ENCODE data around the gene VIPR2. TPM values are rescaled to one million over a fixed set of nuclear protein-coding genes. Genes with fewer than 3 reads are reported as not detected.

VIPR2 gene
- total and polyA plus RNA-seq, 2 donors, result 6.9 to 22.8 TPM

GRCh38 chr7:159094919-159095915 lies 49.5 kb downstream of the VIPR2 start:
- Histone ChIP-seq H3K27me3 (ENCODE audit: control insufficient read depth in 2 of 2, insufficient read depth in 1 of 2, low read length in 1 of 2) (no peaks in the 10 kb centered on the region), H3K4me3 (ENCODE audit: low read length in 2 of 2) (no peak overlapping the region), H3K4me1 (ENCODE audit: control insufficient read depth in 2 of 2, insufficient read depth in 2 of 2, low read length in 2 of 2) (peaks cover 14 to 22% of the 10 kb centered on the region in 2 donors), H3K27ac (ENCODE audit: low read depth in 1 of 2, low read length in 1 of 2) (no peak overlapping the region), H3K36me3 (ENCODE audit: control insufficient read depth in 2 of 2, insufficient read depth in 2 of 2, low read length in 1 of 2) (peaks cover 21 to 49% of the 10 kb centered on the region in 2 donors), H3K9me3 (ENCODE audit: control insufficient read depth in 2 of 2, insufficient read depth in 1 of 2, low read length in 1 of 2) (peaks cover 0 to 10% of the 10 kb centered on the region in 2 donors)
- 77% methylated on average over 17 of the region's 17 CpGs for WGBS
- DNase-seq (ENCODE audit: low read depth in 6 of 9, low spot score in 9 of 9), result peak in 2 of 9 donors; percentile 39 to 56

DNA sequence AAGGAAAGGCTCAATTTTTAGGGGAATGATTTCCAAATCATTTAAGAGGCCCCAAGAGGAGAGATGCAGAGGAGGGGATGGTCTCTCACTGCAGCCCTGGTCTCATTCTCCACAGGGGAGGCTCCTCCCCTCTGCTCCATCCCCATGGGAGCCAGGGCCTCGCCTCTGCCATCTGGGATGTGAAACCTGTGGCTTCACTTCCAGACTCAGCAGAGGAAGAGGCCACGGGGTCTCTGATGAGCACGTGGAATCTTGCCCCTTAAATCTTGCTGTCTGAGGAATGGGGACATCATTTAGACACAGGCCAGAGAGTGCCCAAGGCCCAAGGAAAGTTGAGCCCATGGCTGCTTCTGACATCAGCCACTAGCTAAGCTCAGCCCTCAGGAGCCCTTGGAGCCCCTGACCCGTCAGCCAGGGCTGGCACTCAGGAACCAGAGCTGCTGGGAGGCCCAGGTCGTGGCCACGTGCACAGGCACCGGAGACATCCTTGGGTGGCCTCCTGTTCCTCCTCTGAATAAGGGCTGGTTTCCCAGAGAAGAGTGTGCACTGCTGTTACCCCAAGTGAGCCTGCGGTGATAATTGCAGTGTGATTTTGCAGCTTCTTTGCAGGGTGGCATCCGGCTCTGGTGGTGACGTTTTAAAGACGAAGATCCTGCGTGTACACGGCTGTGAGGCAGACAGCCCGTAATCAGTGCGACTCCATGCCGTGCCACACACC lies 50.5 kb downstream of the VIPR2 start:
- Histone ChIP-seq H3K27me3 (ENCODE audit: control insufficient read depth in 2 of 2, insufficient read depth in 1 of 2, low read length in 1 of 2) (no peaks in the 10 kb centered on the region), H3K4me1 (ENCODE audit: control insufficient read depth in 2 of 2, insufficient read depth in 2 of 2, low read length in 2 of 2) (peaks cover 14 to 22% of the 10 kb centered on the region in 2 donors), H3K4me3 (ENCODE audit: low read length in 2 of 2) (no peak overlapping the region), H3K9me3 (ENCODE audit: control insufficient read depth in 2 of 2, insufficient read depth in 1 of 2, low read length in 1 of 2) (peaks cover 0 to 10% of the 10 kb centered on the region in 2 donors), H3K36me3 (ENCODE audit: control insufficient read depth in 2 of 2, insufficient read depth in 2 of 2, low read length in 1 of 2) (peaks cover 16 to 39% of the 10 kb centered on the region in 2 donors), H3K27ac (ENCODE audit: low read depth in 1 of 2, low read length in 1 of 2) (no peak overlapping the region)
- no peak for DNase-seq (ENCODE audit: low read depth in 6 of 9, low spot score in 9 of 9)
- 93% methylated on average over 16 of the region's 16 CpGs for WGBS

DNA sequence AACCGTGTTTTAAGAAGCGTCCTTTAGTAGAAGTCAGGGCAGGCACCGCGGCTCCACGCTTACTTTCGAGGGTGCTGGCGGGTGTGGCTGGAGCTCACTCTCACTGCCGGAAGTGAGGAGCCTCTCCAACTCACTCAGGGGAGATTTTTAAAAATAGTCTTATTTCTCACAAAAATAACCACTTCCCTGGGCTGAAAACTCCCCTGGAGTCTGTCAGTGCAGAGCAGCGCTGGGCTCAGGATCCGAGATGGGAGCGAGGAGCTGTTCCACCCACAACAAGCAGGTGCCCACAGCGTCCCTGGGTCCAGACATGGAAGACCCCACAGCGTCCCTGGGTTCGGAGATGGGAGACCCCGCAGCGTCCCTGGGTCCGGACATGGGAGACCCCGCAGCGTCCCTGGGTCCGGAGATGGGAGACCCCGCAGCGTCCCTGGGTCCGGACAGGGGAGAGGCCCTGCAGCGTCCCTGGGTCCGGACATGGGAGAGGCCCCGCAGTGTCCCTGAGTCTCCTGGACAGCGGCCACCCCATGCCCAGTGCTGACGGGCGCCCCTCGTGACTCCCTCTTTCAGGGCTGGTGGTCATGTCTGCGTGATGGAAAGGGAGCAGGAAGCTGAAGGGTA lies 51.2 kb downstream of the VIPR2 start:
- peaks cover 14 to 34% of the 10 kb centered on the region in 2 donors for H3K36me3 ChIP-seq (ENCODE audit: control insufficient read depth in 2 of 2, insufficient read depth in 2 of 2, low read length in 1 of 2)
- 95% methylated on average over 31 of the region's 31 CpGs for WGBS
- DNase-seq (ENCODE audit: low read depth in 6 of 9, low spot score in 9 of 9), result no peak
- H3K9me3 ChIP-seq (ENCODE audit: control insufficient read depth in 2 of 2, insufficient read depth in 1 of 2, low read length in 1 of 2), result peaks cover 0 to 12% of the 10 kb centered on the region in 2 donors
- no peak overlapping the region for H3K27ac ChIP-seq (ENCODE audit: low read depth in 1 of 2, low read length in 1 of 2)
- H3K4me1 ChIP-seq (ENCODE audit: control insufficient read depth in 2 of 2, insufficient read depth in 2 of 2, low read length in 2 of 2), result peaks cover 14 to 22% of the 10 kb centered on the region in 2 donors
- H3K27me3 ChIP-seq (ENCODE audit: control insufficient read depth in 2 of 2, insufficient read depth in 1 of 2, low read length in 1 of 2), result no peaks in the 10 kb centered on the region
- H3K4me3 ChIP-seq (ENCODE audit: low read length in 2 of 2), result no peak overlapping the region

DNA sequence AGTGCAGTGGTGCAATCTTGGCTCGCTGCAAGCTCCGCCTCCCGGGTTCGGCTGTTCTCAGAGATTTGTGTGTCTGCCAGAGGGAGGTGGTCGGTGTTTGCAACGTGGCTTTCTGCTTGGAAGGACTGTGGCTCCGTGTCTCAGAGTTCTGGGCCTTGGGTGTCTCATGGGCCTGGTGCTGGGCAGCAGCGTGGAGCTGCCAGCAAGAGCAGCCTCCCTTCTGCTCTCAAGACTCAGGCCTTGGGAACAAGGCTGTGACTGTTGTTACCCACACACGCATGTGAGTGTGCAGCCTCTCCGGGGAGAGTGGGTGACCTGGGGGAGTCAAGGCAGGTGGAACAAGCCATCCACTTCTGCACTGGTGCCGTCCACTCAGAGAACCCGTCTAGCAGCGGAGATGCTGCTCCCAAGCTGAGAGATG lies 52.0 kb downstream of the VIPR2 start:
- H3K36me3 ChIP-seq (ENCODE audit: control insufficient read depth in 2 of 2, insufficient read depth in 2 of 2, low read length in 1 of 2), result peaks cover 10 to 35% of the 10 kb centered on the region in 2 donors
- no peak for DNase-seq (ENCODE audit: low read depth in 6 of 9, low spot score in 9 of 9)
- H3K27ac ChIP-seq (ENCODE audit: low read depth in 1 of 2, low read length in 1 of 2), result no peak overlapping the region
- H3K4me1 ChIP-seq (ENCODE audit: control insufficient read depth in 2 of 2, insufficient read depth in 2 of 2, low read length in 2 of 2), result peaks cover 14 to 22% of the 10 kb centered on the region in 2 donors
- no peaks in the 10 kb centered on the region for H3K27me3 ChIP-seq (ENCODE audit: control insufficient read depth in 2 of 2, insufficient read depth in 1 of 2, low read length in 1 of 2)
- WGBS, result 85% methylated on average over 13 of the region's 13 CpGs
- no peak overlapping the region for H3K4me3 ChIP-seq (ENCODE audit: low read length in 2 of 2)
- peaks cover 0 to 17% of the 10 kb centered on the region in 2 donors for H3K9me3 ChIP-seq (ENCODE audit: control insufficient read depth in 2 of 2, insufficient read depth in 1 of 2, low read length in 1 of 2)

- Histone ChIP-seq H3K27ac (ENCODE audit: low read depth in 1 of 2, low read length in 1 of 2) (no peak overlapping the region), H3K4me3 (ENCODE audit: low read length in 2 of 2) (no peak overlapping the region), H3K4me1 (ENCODE audit: control insufficient read depth in 2 of 2, insufficient read depth in 2 of 2, low read length in 2 of 2) (peaks cover 14 to 22% of the 10 kb centered on the region in 2 donors), H3K27me3 (ENCODE audit: control insufficient read depth in 2 of 2, insufficient read depth in 1 of 2, low read length in 1 of 2) (no peaks in the 10 kb centered on the region), H3K36me3 (ENCODE audit: control insufficient read depth in 2 of 2, insufficient read depth in 2 of 2, low read length in 1 of 2) (peaks cover 8 to 28% of the 10 kb centered on the region in 2 donors), H3K9me3 (ENCODE audit: control insufficient read depth in 2 of 2, insufficient read depth in 1 of 2, low read length in 1 of 2) (peaks cover 0 to 13% of the 10 kb centered on the region in 2 donors)
- no peak for DNase-seq (ENCODE audit: low read depth in 6 of 9, low spot score in 9 of 9)
- 94% methylated on average over 31 of the region's 31 CpGs for WGBS
Measured at GRCh38 chr7:159091480-159092475, 52.9 kb downstream of the VIPR2 start.

DNA sequence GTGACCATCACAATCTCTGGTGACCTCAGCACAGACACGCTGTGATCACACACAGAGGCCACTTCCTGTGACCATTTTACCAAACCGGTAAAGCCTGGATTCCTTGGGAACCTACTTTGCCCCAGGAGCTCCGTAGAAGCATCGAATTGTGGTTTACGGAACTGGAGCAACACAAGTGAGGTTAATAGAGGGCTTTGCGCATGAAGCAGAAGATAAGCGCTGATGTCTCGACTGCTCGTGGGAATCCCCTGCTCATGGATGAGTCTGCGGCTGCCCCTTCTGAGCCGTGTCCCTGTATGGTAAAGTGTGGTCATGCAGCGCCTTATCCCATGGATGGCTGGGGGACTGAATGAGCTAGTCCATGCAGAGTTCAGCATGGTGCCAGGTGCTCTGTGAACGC lies 53.6 kb downstream of the VIPR2 start:
- H3K4me3 ChIP-seq (ENCODE audit: low read length in 2 of 2), result no peak overlapping the region
- 88% methylated on average over 13 of the region's 13 CpGs for WGBS
- no peak for DNase-seq (ENCODE audit: low read depth in 6 of 9, low spot score in 9 of 9)
- no peak overlapping the region for H3K27ac ChIP-seq (ENCODE audit: low read depth in 1 of 2, low read length in 1 of 2)
- peaks cover 8 to 27% of the 10 kb centered on the region in 2 donors for H3K36me3 ChIP-seq (ENCODE audit: control insufficient read depth in 2 of 2, insufficient read depth in 2 of 2, low read length in 1 of 2)
- H3K4me1 ChIP-seq (ENCODE audit: control insufficient read depth in 2 of 2, insufficient read depth in 2 of 2, low read length in 2 of 2), result peaks cover 14 to 21% of the 10 kb centered on the region in 2 donors
- H3K27me3 ChIP-seq (ENCODE audit: control insufficient read depth in 2 of 2, insufficient read depth in 1 of 2, low read length in 1 of 2), result no peaks in the 10 kb centered on the region
- peaks cover 0 to 11% of the 10 kb centered on the region in 2 donors for H3K9me3 ChIP-seq (ENCODE audit: control insufficient read depth in 2 of 2, insufficient read depth in 1 of 2, low read length in 1 of 2)

DNA sequence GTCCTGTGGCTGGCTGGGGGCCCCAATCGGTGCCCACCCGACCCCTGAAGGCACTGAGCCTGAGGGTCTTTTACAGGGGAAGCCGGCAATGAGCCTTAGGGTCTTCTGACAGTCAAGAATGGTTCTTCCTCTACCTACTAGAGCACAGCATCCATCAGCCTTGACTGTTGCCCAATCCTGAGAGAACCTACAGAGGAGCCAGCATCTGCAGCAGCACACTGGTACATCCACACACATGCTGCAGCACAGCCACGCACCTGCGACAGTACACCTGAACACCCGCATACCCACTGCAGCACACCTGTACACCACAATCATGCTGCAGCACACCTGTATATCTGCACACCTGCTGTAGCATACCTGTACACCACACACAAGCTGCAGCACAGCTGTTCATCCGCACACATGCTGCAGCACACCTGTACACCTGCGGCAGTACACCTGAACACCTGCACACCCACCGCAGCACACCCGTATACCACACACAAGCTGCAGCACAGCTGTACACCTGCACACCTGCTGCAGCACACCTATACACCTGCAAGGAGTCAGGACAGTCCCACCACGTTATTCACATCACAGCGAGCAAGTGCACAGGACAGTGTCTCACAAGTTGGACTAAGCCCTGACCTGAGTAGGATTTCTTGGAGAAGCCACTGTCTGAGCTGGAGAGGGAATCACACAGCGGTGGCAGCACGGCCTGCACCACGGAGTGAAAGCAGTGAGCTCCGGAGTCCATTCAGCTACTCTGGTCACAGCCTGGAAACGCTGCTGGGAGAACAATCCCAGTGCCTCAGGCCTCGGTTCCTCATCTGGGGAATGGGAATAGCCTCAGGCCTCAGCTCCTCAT lies 56.4 kb downstream of the VIPR2 start:
- no peak overlapping the region for H3K4me3 ChIP-seq (ENCODE audit: low read length in 2 of 2)
- H3K9me3 ChIP-seq (ENCODE audit: control insufficient read depth in 2 of 2, insufficient read depth in 1 of 2, low read length in 1 of 2), result peaks cover 0 to 8% of the 10 kb centered on the region in 2 donors
- peaks cover 5 to 21% of the 10 kb centered on the region in 2 donors for H3K36me3 ChIP-seq (ENCODE audit: control insufficient read depth in 2 of 2, insufficient read depth in 2 of 2, low read length in 1 of 2)
- H3K27ac ChIP-seq (ENCODE audit: low read depth in 1 of 2, low read length in 1 of 2), result no peak overlapping the region
- H3K27me3 ChIP-seq (ENCODE audit: control insufficient read depth in 2 of 2, insufficient read depth in 1 of 2, low read length in 1 of 2), result no peaks in the 10 kb centered on the region
- no peak for DNase-seq (ENCODE audit: low read depth in 6 of 9, low spot score in 9 of 9)
- peaks cover 2 to 22% of the 10 kb centered on the region in 2 donors for H3K4me1 ChIP-seq (ENCODE audit: control insufficient read depth in 2 of 2, insufficient read depth in 2 of 2, low read length in 2 of 2)
- 91% methylated on average over 18 of the region's 18 CpGs for WGBS

All from thymus (tissue), 11 donors.